HepG2 (cell line): ENCODE data around the gene LXN. TPM values are rescaled to one million over a fixed set of nuclear protein-coding genes. Genes with fewer than 3 reads are reported as not detected.

Experiments
- ATAC-seq: fragments of 200-7000 bp; cut with Tn5 transposase; 3 replicates; pipeline ENCODE4 v1.9.1; 2020; ENCODE audit warnings: mild to moderate bottlenecking, moderate library complexity
- BruUV-seq: library from RNA; stranded (reverse); fragments of 400-500 nt; replicated peaks from 2 replicates; lab custom pipeline; 2021; lab: Mats Ljungman, UMichigan
- CTCF ChIA-PET: fragments of 300-600 bp; formaldehyde crosslinking; extraction: SDS; loops from one replicate; lab custom pipeline; 2021; ENCODE audit warnings: low total read pairs, inconsistent platforms, low intra/inter-chr PET ratio; lab: Yijun Ruan, JAX
- POLR2A ChIA-PET: fragments of 350-600 bp; sonication (Branson Sonifier 250); formaldehyde crosslinking; loops from one replicate; lab custom pipeline; 2020; ENCODE audit warnings: antibody characterized with exemption, inconsistent platforms; lab: Yijun Ruan, JAX
- DNase-seq: peaks from one replicate; pipeline ENCODE4 v3.0.0-alpha.2; 2015; ENCODE audit warnings: low spot score
- FAIRE-seq: peaks from 3 replicates; lab custom pipeline; 2011; peaks lifted over from hg19 to GRCh38; lab: Jason Lieb, UNC
- H2AFZ ChIP-seq: one replicate; pipeline ENCODE4 v1.6.1; 2011; ENCODE audit warnings: low read length, inconsistent platforms
- H3K27ac ChIP-seq: fragments of 300-600 bp; 3 replicates; pipeline ENCODE4 v1.8.0; 2011; ENCODE audit warnings: mixed run types, mild to moderate bottlenecking, mixed read lengths, low read length, inconsistent platforms; ENCODE audit not compliant: insufficient read depth; ENCODE audit errors: extremely low read length
- H3K27me3 ChIP-seq, 2 experiments: fragments of 200-600 bp in 1 of 2; 2 replicates in 1 of 2; 3 replicates in 1 of 2; pipeline versions ENCODE4 v1.6.0 to v1.8.0; 2011; ENCODE audit warnings: low read length in 2 of 2, mild to moderate bottlenecking in 2 of 2, moderate library complexity in 2 of 2, inconsistent platforms in 1 of 2; ENCODE audit not compliant: insufficient read depth in 2 of 2, control insufficient read depth in 1 of 2
- H3K36me3 ChIP-seq, 2 experiments: fragments of 200-600 bp in 1 of 2; replicated peaks in 1 of 2; 2 replicates in 1 of 2; 3 replicates in 1 of 2; pipeline versions ENCODE4 v1.5.1 to v1.8.0; 2011; ENCODE audit warnings: low read length in 2 of 2, inconsistent platforms in 1 of 2; ENCODE audit not compliant: insufficient read depth in 2 of 2, control insufficient read depth in 1 of 2
- H3K4me1 ChIP-seq: 2 replicates; pipeline ENCODE4 v1.5.1; 2012; ENCODE audit warnings: low read length, inconsistent platforms; ENCODE audit not compliant: insufficient read depth
- H3K4me2 ChIP-seq: 2 replicates; pipeline ENCODE4 v1.6.0; 2011; ENCODE audit warnings: low read depth, low read length, inconsistent platforms
- H3K4me3 ChIP-seq, 3 experiments: fragments of 200-600 bp in 1 of 3; sonication (generic), shearing (Covaris generic) in 1 of 3; replicated peaks in 1 of 3; 2 replicates each; pipeline ENCODE4 v1.5.1; 2011 to 2016; ENCODE audit warnings: low read length in 3 of 3, inconsistent platforms in 2 of 3, low read depth in 2 of 3, mild to moderate bottlenecking in 2 of 3, control low read depth in 1 of 3, mixed read lengths in 1 of 3; ENCODE audit not compliant: insufficient read depth in 1 of 3
- H3K79me2 ChIP-seq: one replicate; pipeline ENCODE4 v1.6.1; 2011; ENCODE audit warnings: low read length, inconsistent platforms; ENCODE audit not compliant: insufficient read depth
- H3K9ac ChIP-seq: 2 replicates; pipeline ENCODE4 v1.6.0; 2011; ENCODE audit warnings: mild to moderate bottlenecking, low read depth, low read length, inconsistent platforms; ENCODE audit not compliant: insufficient read depth
- H3K9me3 ChIP-seq: 2 replicates; pipeline ENCODE4 v1.5.1; 2012; ENCODE audit warnings: mild to moderate bottlenecking, low read length
- H4K20me1 ChIP-seq: 2 replicates; pipeline ENCODE4 v1.6.0; 2011; ENCODE audit warnings: inconsistent platforms, mild to moderate bottlenecking, low read length, moderate library complexity; ENCODE audit not compliant: insufficient read depth
- ASH2L ChIP-seq: fragments of 300-600, 200-600 bp; sonication (generic); IDR thresholded peaks from 2 replicates; pipeline ENCODE4 v1.7.0; 2017; ENCODE audit warnings: low read depth, mild to moderate bottlenecking, moderate library complexity, mixed read lengths, low read length; ENCODE audit not compliant: insufficient read length
- ETV5 ChIP-seq: IDR thresholded peaks from 2 replicates; pipeline ENCODE4 v1.6.1; 2018; ENCODE audit warnings: missing biosample characterization, missing genetic modification reagents, inconsistent platforms, borderline replicate concordance
- FLYWCH1 ChIP-seq: sonication (generic); formaldehyde crosslinking; IDR thresholded peaks from 2 replicates; pipeline ENCODE4 v1.8.1; 2023; ENCODE audit warnings: mild to moderate bottlenecking, missing genetic modification reagents
- HMGA1 ChIP-seq: sonication (generic); formaldehyde crosslinking; conservative IDR thresholded peaks from 2 replicates; pipeline ENCODE4 v1.4.0; 2020; ENCODE audit warnings: missing genetic modification reagents
- HNRNPUL1 ChIP-seq: fragments of 200-400 bp; formaldehyde crosslinking; IDR thresholded peaks from 2 replicates; pipeline ENCODE4 v1.6.1; 2017; ENCODE audit warnings: low read depth, mild to moderate bottlenecking, low read length, moderate library complexity
- HOXA9 ChIP-seq: sonication (generic); formaldehyde crosslinking; IDR thresholded peaks from 2 replicates; pipeline ENCODE4 v1.8.1; 2022; ENCODE audit warnings: missing genetic modification reagents, mild to moderate bottlenecking, moderate library complexity, borderline replicate concordance
- MATR3 ChIP-seq: sonication (generic); formaldehyde crosslinking; IDR thresholded peaks from 2 replicates; pipeline ENCODE4 v1.4.0; 2020; ENCODE audit warnings: missing genetic modification reagents
- RAD21 ChIP-seq: fragments of 450-650 bp; formaldehyde crosslinking; IDR thresholded peaks from 2 replicates; pipeline ENCODE4 v1.5.0; 2020; ENCODE audit warnings: mild to moderate bottlenecking
- SMARCE1 ChIP-seq: fragments of 450-650 bp; IDR thresholded peaks from 2 replicates; pipeline ENCODE4 v1.6.1; 2017; ENCODE audit warnings: borderline replicate concordance
- SMC3 ChIP-seq: IDR thresholded peaks from 2 replicates; pipeline ENCODE4 v1.6.1; 2011; ENCODE audit warnings: low read length, improper control_type of control experiment
- STAG1 ChIP-seq: sonication (generic); formaldehyde crosslinking; IDR thresholded peaks from 2 replicates; pipeline ENCODE4 v1.4.0; 2020; ENCODE audit warnings: missing genetic modification reagents
- ZFP1 ChIP-seq: IDR thresholded peaks from 2 replicates; pipeline ENCODE4 v1.6.1; 2016
- WGBS: methylation state at CpG from one replicate; pipeline ENCODE4 v1.1.6; 2017; ENCODE audit warnings: low lambda C conversion rate; 5-methylcytosine and 5-hydroxymethylcytosine counted together
- in situ Hi-C: cut with HindIII; loops from 2 replicates; pipeline ENCODE4 v1.10.0; 2017; ENCODE audit warnings: low pct_unique_long_range_greater_than_20kb; ENCODE audit not compliant: extremely low pct_ligation_motif_present
- intact Hi-C: fragments of 100-400 bp; cut with micrococcal nuclease; formaldehyde crosslinking; loops from one replicate; pipeline ENCODE4 v1.10.0; 2022; ENCODE audit not compliant: unreplicated experiment
- polyA plus RNA-seq, 8 experiments: library from polyadenylated mRNA; depleted of rRNA in 3 of 8; stranded (reverse) in 7 of 8; unstranded in 1 of 8; fragments of >200 nt; fragmentation: Illumina TruSeq in 4 of 8; extraction: Trizol in 4 of 8; gene quantifications; 2 replicates each; pipeline versions ENCODE4 v1.2.1 to v1.2.3, GENCODE V29; 2011 to 2016; ENCODE audit warnings: low read depth in 4 of 8, missing spikeins in 1 of 8, mixed read lengths in 1 of 8; ENCODE audit not compliant: insufficient read depth in 1 of 8
- total RNA-seq, 5 experiments: library from RNA; depleted of rRNA; stranded (reverse); fragments of >200 nt; fragmentation: Illumina TruSeq; extraction: Trizol; gene quantifications; 2 replicates each; pipeline ENCODE4 v1.2.3, GENCODE V29; 2016; ENCODE audit warnings: low read depth in 1 of 5
- TF ChIP-seq, protein P1 (sequence below): sonication (generic); formaldehyde crosslinking; IDR thresholded peaks from 2 replicates; pipeline ENCODE4 v1.5.0; 2020; ENCODE audit warnings: mild to moderate bottlenecking, missing genetic modification reagents, moderate library complexity
- TF ChIP-seq, protein P2 (sequence below): sonication (generic); formaldehyde crosslinking; IDR thresholded peaks from 2 replicates; pipeline ENCODE4 v1.5.1; 2020; ENCODE audit warnings: mild to moderate bottlenecking, missing genetic modification reagents, moderate library complexity

Gene LXN
- total and polyA plus RNA-seq, 2 of the 13 experiments (the other 11 are each of a cell fraction or from before 2014, with no cell fraction given): not detected

DNA sequence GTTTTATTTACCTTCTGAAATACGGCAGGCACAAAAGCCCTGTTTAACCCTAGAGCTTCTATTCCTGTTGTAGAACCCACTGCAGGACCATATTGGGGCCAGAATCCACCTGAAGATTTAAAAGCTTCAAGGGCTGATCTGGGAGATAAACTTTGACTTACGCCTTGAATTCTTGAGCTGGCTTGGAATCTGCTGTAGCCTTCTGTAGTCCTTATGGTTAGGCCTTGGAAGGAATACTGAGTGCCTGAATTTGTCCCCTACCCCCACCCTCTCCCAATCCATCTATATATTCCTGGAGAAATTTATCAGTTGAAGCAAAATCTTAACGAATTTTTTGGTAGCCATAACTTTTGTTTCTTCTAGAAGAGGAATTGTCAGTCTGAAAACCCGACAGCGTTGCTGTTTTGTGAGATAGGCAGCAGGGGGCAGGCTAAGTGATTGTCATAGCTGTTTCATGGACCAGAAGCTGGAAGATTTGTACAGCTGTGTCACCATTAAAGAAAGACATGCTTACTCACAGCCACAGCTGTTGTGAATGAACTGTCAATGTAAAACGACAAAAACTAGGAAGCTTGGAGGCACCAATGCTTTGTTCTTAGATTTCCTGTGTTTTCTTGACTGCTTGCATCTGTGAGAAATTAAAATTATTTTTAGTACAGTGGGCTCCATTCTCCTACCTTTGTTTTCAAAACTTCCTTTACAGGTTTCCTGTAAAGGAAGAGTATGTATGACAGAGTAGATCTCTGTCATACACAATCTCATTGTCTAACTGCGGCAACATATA is 12.8 kb downstream of the LXN start:
- ChIA-PET POLR2A (interaction anchor here (1.1 to 1.4 kb wide), 2 partner anchors 15 to 132 kb away, joined by 3 to 8 read pairs; partner anchors contain the start of gene GFM1), CTCF (interaction anchor here (3.6 kb wide), 1 partner anchor 131 kb away, joined by 28 read pairs; no protein-coding TSS in a partner anchor)
- Histone ChIP-seq H3K4me3 (no peak overlapping the region), H3K4me1 (no peaks in the 10 kb centered on the region), H3K9ac (no peak overlapping the region), H3K4me2 (no peak overlapping the region), H3K9me3 (no peaks in the 10 kb centered on the region), H3K36me3 (peaks cover 7 to 60% of the 10 kb centered on the region in 2 experiments; a peak in 4 of 5 replicates), H3K79me2 (no peaks in the 10 kb centered on the region), H2AFZ (no peak overlapping the region), H4K20me1 (no peaks in the 10 kb centered on the region), H3K27me3 (no peaks in the 10 kb centered on the region), H3K27ac (no peak overlapping the region)
- peak; percentile 45 for DNase-seq
- intact Hi-C loops: loop anchor here (1.0 kb wide), 1 partner anchor 132 kb away; no protein-coding TSS in a partner anchor
- peak; percentile 77 for ATAC-seq
- 48% methylated on average over 7 of the region's 7 CpGs for WGBS
- in situ Hi-C loops: loop anchor here (5.0 kb wide), 1 partner anchor 128 kb away; no protein-coding TSS in a partner anchor
- FAIRE-seq: peak; percentile 61
- BruUV-seq: no TSS peak
- TF ChIP-seq SMARCE1 (no peak), SMC3 (peak; percentile 54; the same call in 1 of the 2 replicates), MATR3 (CRISPR knock-in tag) (no peak), FLYWCH1 (CRISPR knock-in tag) (no peak), HMGA1 (CRISPR knock-in tag) (no peak), HOXA9 (CRISPR knock-in tag) (no peak), ASH2L (no peak), ETV5 (no peak), ZFP1 (CRISPR knock-in tag) (no peak), RAD21 (CRISPR knock-in tag) (0 out of 2 replicates have a peak, but pooled peaks have one; percentile 23), STAG1 (CRISPR knock-in tag) (peak; percentile 34), HNRNPUL1 (no peak)
- TF ChIP-seq, protein P1, sequence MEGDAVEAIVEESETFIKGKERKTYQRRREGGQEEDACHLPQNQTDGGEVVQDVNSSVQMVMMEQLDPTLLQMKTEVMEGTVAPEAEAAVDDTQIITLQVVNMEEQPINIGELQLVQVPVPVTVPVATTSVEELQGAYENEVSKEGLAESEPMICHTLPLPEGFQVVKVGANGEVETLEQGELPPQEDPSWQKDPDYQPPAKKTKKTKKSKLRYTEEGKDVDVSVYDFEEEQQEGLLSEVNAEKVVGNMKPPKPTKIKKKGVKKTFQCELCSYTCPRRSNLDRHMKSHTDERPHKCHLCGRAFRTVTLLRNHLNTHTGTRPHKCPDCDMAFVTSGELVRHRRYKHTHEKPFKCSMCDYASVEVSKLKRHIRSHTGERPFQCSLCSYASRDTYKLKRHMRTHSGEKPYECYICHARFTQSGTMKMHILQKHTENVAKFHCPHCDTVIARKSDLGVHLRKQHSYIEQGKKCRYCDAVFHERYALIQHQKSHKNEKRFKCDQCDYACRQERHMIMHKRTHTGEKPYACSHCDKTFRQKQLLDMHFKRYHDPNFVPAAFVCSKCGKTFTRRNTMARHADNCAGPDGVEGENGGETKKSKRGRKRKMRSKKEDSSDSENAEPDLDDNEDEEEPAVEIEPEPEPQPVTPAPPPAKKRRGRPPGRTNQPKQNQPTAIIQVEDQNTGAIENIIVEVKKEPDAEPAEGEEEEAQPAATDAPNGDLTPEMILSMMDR (CRISPR knock-in tag): peak; percentile 70
- TF ChIP-seq, protein P2, sequence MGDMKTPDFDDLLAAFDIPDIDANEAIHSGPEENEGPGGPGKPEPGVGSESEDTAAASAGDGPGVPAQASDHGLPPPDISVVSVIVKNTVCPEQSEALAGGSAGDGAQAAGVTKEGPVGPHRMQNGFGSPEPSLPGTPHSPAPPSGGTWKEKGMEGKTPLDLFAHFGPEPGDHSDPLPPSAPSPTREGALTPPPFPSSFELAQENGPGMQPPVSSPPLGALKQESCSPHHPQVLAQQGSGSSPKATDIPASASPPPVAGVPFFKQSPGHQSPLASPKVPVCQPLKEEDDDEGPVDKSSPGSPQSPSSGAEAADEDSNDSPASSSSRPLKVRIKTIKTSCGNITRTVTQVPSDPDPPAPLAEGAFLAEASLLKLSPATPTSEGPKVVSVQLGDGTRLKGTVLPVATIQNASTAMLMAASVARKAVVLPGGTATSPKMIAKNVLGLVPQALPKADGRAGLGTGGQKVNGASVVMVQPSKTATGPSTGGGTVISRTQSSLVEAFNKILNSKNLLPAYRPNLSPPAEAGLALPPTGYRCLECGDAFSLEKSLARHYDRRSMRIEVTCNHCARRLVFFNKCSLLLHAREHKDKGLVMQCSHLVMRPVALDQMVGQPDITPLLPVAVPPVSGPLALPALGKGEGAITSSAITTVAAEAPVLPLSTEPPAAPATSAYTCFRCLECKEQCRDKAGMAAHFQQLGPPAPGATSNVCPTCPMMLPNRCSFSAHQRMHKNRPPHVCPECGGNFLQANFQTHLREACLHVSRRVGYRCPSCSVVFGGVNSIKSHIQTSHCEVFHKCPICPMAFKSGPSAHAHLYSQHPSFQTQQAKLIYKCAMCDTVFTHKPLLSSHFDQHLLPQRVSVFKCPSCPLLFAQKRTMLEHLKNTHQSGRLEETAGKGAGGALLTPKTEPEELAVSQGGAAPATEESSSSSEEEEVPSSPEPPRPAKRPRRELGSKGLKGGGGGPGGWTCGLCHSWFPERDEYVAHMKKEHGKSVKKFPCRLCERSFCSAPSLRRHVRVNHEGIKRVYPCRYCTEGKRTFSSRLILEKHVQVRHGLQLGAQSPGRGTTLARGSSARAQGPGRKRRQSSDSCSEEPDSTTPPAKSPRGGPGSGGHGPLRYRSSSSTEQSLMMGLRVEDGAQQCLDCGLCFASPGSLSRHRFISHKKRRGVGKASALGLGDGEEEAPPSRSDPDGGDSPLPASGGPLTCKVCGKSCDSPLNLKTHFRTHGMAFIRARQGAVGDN (CRISPR knock-in tag): no peak
